ENCODE measurements around the gene MAPK1.
A peak's percentile ranks its signal among the peaks of the same experiment; 100 is the strongest.

The MAPK1 gene

DNA sequence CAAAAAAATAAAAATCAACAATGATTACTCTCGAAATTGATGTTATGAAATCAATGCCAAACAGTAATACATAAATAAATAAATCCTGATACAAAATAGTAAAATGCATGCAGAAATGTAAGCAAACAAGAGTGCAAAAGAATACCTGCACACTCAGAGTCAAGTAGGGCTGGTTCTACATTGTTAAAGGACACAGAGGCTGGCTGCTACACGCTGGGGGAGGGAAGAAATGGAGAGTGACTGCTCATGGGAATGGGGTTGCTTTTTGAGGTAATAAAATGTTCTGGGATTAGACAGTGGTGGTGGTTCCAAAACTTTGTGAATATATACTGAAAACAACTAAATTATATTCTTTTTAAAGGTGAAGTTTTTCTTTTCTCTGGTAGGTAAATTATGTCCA lies 32.1 kb downstream of the MAPK1 start:
- Mint-ChIP-seq H3K4me1 (peaks cover 59% of the 10 kb centered on the region), H3K27ac (peak overlapping the region; percentile 56 to 77 (median 77)), H3K36me3 (ENCODE audit: low read depth) (peaks cover 3% of the 10 kb centered on the region), H3K4me3 (no peak overlapping the region), H3K9me3 (no peaks in the 10 kb centered on the region), H3K27me3 (ENCODE audit: low read depth) (no peaks in the 10 kb centered on the region)
- TF ChIP-seq, protein P1, sequence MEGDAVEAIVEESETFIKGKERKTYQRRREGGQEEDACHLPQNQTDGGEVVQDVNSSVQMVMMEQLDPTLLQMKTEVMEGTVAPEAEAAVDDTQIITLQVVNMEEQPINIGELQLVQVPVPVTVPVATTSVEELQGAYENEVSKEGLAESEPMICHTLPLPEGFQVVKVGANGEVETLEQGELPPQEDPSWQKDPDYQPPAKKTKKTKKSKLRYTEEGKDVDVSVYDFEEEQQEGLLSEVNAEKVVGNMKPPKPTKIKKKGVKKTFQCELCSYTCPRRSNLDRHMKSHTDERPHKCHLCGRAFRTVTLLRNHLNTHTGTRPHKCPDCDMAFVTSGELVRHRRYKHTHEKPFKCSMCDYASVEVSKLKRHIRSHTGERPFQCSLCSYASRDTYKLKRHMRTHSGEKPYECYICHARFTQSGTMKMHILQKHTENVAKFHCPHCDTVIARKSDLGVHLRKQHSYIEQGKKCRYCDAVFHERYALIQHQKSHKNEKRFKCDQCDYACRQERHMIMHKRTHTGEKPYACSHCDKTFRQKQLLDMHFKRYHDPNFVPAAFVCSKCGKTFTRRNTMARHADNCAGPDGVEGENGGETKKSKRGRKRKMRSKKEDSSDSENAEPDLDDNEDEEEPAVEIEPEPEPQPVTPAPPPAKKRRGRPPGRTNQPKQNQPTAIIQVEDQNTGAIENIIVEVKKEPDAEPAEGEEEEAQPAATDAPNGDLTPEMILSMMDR (IDR thresholded peaks at IDR 0.05; ENCODE audit: unreplicated experiment in 3 of 3): no peak

DNA sequence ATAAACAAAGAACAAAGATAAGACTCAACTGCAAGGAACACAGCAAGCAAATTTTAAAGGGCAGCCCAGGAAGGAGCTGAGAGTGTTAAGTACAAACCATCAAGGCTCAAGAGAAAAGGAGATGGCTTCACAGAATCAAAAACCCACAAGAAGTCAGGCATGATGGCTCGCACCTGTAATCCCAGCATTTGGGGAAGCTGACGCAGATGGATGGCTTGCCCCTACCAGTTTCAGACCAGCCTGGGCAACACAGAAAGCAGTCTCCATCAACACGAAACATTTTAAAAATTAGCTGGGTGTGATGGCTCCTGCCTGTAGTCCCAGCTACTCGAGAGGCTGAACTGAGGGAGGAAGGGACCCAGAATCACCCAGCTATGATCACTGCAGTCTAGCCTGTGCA lies 32.6 kb downstream of the MAPK1 start:
- Mint-ChIP-seq H3K36me3 (ENCODE audit: low read depth) (peaks cover 2% of the 10 kb centered on the region), H3K9me3 (no peaks in the 10 kb centered on the region), H3K4me1 (peaks cover 59% of the 10 kb centered on the region), H3K4me3 (no peak overlapping the region), H3K27me3 (ENCODE audit: low read depth) (no peaks in the 10 kb centered on the region), H3K27ac (peak overlapping the region; percentile 56 to 77 (median 77))
- TF ChIP-seq, protein P1 (IDR thresholded peaks at IDR 0.05; ENCODE audit: unreplicated experiment in 3 of 3): no peak

DNA sequence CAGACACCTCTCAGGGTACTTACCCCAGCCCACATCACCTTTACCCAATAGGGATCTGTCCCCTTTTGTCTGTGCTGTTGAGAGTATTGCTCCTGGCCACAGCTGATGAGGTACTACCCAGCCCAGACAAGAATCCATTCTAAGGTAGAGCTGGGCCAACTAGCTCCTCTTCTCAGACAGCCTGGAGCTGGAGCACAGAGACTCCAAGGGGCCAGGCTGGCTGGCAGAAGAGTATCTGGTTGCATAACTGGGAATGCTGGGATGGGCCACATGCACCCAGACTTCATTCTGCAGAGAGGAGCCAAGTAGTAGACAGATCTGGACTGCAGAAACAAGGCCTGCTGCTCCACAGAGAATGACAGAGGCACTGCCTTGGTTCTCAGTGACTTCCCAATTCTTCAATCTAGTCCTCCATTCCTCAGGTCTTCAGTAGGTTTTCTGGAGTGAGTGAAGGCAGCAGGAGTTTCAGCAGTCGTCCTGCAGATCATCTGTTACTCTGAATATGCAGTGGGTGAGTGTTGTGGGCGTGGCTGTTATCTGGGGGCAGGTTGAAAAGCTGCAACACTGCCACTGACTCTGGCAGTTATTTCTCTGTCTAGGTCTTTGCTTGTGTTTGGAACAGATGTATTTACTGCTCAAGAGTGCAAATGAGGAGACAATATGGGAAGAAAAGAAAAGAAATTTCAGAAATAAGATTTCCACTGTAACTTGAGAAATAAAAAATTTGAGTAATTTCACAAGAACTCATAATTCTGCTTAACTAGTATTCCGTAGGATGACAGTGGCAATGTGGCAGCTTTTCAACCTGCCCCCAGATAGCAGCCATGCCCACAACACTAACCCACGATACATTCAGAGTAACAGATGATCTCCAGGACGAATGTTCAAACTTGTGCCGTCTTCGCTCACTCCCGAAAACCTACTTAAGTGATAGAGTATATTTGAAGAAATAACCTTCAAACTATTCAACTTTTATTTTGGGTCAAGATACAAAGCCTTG lies 34.9 kb downstream of the MAPK1 start:
- no peaks in the 10 kb centered on the region for H3K27me3 Mint-ChIP-seq (ENCODE audit: low read depth)
- TF ChIP-seq, protein P1 (IDR thresholded peaks at IDR 0.05; ENCODE audit: unreplicated experiment in 3 of 3): no peak
- no peaks in the 10 kb centered on the region for H3K9me3 Mint-ChIP-seq
- H3K36me3 Mint-ChIP-seq (ENCODE audit: low read depth): no peaks in the 10 kb centered on the region
- no peak overlapping the region for H3K4me3 Mint-ChIP-seq
- peak overlapping the region in 2 of 3 experiments; percentile 41 to 81 for H3K27ac Mint-ChIP-seq
- H3K4me1 Mint-ChIP-seq: peaks cover 55% of the 10 kb centered on the region

DNA sequence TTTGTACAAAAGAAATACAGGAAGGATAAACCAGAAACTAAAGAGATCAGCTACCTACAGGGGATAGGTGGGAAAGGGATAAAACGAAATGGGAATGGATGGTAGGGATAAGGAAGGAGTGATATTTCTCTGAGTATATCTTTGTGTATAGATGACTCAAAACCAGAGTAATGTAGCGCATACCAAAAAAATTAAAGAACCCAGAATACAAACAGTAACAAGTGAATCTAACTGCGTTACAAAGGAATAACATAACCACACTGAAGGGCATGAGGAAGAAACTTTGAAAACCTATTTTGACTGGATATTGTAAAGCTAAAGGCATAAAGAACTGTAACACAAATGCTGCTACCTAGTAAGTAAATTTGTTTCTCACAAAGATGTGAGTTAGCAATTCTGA lies 37.9 kb downstream of the MAPK1 start:
- H3K9me3 Mint-ChIP-seq: no peaks in the 10 kb centered on the region
- no peaks in the 10 kb centered on the region for H3K36me3 Mint-ChIP-seq (ENCODE audit: low read depth)
- no peak overlapping the region for H3K27ac Mint-ChIP-seq
- no peaks in the 10 kb centered on the region for H3K27me3 Mint-ChIP-seq (ENCODE audit: low read depth)
- peaks cover 35% of the 10 kb centered on the region for H3K4me1 Mint-ChIP-seq
- TF ChIP-seq, protein P1 (IDR thresholded peaks at IDR 0.05; ENCODE audit: unreplicated experiment in 3 of 3): no peak
- no peak overlapping the region for H3K4me3 Mint-ChIP-seq

DNA sequence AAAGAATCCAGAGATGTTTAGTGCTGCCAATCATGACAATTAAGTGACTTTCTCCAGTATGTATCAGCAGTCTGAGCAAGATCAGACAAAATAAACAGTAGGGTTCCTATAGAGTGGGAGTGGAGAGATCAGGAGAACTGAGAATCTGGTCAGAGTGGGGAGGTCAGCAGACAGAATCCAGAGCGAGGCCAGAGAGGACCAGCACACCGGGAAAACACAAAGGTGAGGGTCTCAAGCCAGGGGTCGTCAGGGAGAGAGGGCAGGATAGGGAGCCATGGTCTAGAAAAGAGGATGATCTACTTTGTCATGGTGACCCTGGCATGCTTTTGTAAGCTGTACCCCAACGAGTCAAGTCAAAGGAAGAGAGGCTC lies 39.2 kb downstream of the MAPK1 start:
- H3K27ac Mint-ChIP-seq: peak overlapping the region in 1 of 3 experiments; percentile 33

More for the DNA sequence above, 39.2 kb downstream of the MAPK1 start:
- H3K9me3 Mint-ChIP-seq: no peaks in the 10 kb centered on the region
- TF ChIP-seq, protein P1 (IDR thresholded peaks at IDR 0.05; ENCODE audit: unreplicated experiment in 3 of 3): no peak
- H3K36me3 Mint-ChIP-seq (ENCODE audit: low read depth): peaks cover 4% of the 10 kb centered on the region
- no peaks in the 10 kb centered on the region for H3K27me3 Mint-ChIP-seq (ENCODE audit: low read depth)
- H3K4me1 Mint-ChIP-seq: peaks cover 38% of the 10 kb centered on the region
- H3K4me3 Mint-ChIP-seq: no peak overlapping the region

Data from nephron (organoid).